GM18861 (cell line): Measurements from ENCODE around the gene CREB1.

Experiments used
- ATAC-seq: cut with Tn5 transposase; IDR thresholded peaks from one replicate; pipeline ENCODE4 v1.9.1; 2021; ENCODE audit not compliant: unreplicated experiment

The CREB1 gene

GRCh38 chr2:207540431-207540830 is 10.7 kb downstream of the CREB1 start:
- no peak for ATAC-seq

- ATAC-seq = no peak
Observed at GRCh38 chr2:207541933-207542332, 12.2 kb downstream of the CREB1 start.

- no peak for ATAC-seq
Observed at GRCh38 chr2:207543272-207543671, 13.5 kb downstream of the CREB1 start.

GRCh38 chr2:207546822-207547221 is 17.1 kb downstream of the CREB1 start:
- no peak for ATAC-seq

GRCh38 chr2:207549145-207549544 is 19.4 kb downstream of the CREB1 start:
- no peak for ATAC-seq

GRCh38 chr2:207558079-207558491 is 28.3 kb downstream of the CREB1 start:
- no peak for ATAC-seq

- no peak for ATAC-seq
Observed at GRCh38 chr2:207561386-207562080, 31.8 kb downstream of the CREB1 start.

GRCh38 chr2:207565736-207566500 is 36.2 kb downstream of the CREB1 start:
- ATAC-seq = no peak

GRCh38 chr2:207567671-207568070 is 37.9 kb downstream of the CREB1 start:
- ATAC-seq = no peak

GRCh38 chr2:207571370-207571769 is 41.6 kb downstream of the CREB1 start:
- ATAC-seq = no peak

GRCh38 chr2:207584952-207585351 is 55.2 kb downstream of the CREB1 start:
- ATAC-seq = no peak

- no peak for ATAC-seq
Observed at GRCh38 chr2:207587305-207587704, 57.5 kb downstream of the CREB1 start.

GRCh38 chr2:207589143-207589542 is 59.4 kb downstream of the CREB1 start:
- no peak for ATAC-seq

GRCh38 chr2:207593277-207593676 is 63.5 kb downstream of the CREB1 start:
- no peak for ATAC-seq

- no peak for ATAC-seq
Observed at GRCh38 chr2:207594264-207594663, 64.5 kb downstream of the CREB1 start.

GRCh38 chr2:207594731-207595130 is 65.0 kb downstream of the CREB1 start:
- ATAC-seq = no peak

- no peak for ATAC-seq
Observed at GRCh38 chr2:207599636-207600035, 69.9 kb downstream of the CREB1 start.

- ATAC-seq = no peak
Observed at GRCh38 chr2:207600231-207600630, 70.5 kb downstream of the CREB1 start.

- no peak for ATAC-seq
Observed at GRCh38 chr2:207601774-207602173, 72.0 kb downstream of the CREB1 start.

GRCh38 chr2:207603486-207603885 is 73.7 kb downstream of the CREB1 start:
- ATAC-seq = no peak

- no peak for ATAC-seq
Observed at GRCh38 chr2:207606399-207606798, 76.6 kb downstream of the CREB1 start.

GRCh38 chr2:207606829-207607228 is 77.1 kb downstream of the CREB1 start:
- no peak for ATAC-seq
